GM19035 (cell line): ENCODE data around the gene TIMM10.

Experiments used
- ATAC-seq: cut with Tn5 transposase; IDR thresholded peaks from one replicate; pipeline ENCODE4 v1.9.1; 2021; ENCODE audit not compliant: unreplicated experiment

Gene TIMM10

DNA sequence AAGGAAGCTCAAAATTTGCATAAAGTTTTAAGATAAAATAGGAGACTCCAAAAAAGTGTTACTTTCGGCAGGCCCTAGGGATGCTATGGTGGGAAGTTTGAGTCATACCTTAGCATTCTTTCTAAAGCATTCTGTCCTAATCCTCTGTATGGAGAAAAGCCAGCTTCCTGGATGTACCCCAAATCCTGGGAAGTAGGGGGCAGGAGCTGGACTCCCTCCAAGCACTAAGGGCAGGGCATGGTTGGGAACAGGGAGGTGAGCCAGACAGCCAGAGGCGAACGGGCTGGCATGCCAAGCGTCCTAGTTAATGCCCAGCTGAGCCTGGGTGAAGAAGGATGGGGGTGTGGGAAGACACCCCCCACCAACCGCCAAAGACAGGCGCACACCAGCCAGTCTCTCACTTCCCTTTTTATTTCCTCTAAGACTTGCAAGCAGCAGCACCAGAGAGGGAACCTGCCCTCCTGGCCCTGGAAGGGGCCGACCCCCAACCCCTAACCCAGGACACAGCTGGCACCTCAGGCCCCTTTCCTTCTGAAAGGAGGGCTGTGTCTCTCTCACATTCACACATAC is 46.3 kb downstream of the TIMM10 start:
- no peak for ATAC-seq

DNA sequence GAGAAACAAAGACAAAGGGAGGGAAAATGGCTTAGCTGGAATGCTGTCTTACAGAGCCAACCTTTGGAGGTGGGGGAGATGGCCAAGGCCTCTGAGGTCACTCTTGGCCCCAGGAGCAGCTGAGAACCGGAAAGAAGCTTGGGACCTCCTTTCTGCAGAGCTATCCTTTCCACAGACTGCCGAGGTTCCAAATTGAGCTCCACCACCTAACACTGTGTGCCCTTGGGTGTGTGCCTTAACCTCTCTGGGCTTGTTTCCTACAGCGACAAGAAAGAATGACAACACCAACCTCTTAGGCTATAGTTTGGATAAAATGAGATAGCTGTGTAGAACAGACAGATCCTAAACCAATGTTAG is 47.0 kb downstream of the TIMM10 start:
- ATAC-seq = no peak

DNA sequence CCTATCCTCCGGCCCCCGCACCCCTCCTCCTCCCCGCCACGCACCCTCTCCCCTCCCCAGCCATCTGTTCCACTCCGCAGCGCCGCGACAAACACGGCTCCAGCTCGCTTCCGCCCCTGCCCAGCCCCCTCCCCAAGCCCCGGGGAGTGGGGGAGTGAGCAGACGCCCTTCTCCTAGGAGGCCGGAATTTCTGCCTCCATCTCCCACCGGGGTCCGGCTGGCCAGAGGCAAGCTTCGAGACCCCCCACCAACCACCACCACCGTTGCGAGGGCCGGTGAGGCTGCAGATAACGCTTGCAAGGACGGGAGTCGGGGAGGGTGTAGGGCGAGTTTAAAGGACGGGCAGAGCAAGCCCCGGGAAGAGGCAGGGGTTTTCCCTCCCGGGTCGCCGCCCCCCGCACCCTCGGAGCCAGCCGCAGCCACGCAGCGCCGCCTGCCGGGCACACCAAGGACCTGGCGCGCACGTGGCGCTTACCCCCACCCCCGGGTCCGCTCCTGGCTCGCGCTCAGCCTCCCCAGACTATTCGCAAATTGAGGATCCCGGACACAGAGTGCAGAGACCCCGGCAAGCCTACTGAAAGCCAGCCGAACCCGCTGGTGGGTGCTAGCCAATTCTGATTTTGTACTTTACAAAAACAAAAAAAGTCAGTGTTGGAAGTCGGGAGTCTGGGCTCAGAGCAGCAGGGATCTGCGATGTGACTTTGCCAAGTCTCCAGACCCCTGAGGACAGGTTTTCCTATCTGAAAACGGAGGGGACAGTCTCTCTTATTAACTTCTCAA is 47.6 kb downstream of the TIMM10 start:
- no peak for ATAC-seq

DNA sequence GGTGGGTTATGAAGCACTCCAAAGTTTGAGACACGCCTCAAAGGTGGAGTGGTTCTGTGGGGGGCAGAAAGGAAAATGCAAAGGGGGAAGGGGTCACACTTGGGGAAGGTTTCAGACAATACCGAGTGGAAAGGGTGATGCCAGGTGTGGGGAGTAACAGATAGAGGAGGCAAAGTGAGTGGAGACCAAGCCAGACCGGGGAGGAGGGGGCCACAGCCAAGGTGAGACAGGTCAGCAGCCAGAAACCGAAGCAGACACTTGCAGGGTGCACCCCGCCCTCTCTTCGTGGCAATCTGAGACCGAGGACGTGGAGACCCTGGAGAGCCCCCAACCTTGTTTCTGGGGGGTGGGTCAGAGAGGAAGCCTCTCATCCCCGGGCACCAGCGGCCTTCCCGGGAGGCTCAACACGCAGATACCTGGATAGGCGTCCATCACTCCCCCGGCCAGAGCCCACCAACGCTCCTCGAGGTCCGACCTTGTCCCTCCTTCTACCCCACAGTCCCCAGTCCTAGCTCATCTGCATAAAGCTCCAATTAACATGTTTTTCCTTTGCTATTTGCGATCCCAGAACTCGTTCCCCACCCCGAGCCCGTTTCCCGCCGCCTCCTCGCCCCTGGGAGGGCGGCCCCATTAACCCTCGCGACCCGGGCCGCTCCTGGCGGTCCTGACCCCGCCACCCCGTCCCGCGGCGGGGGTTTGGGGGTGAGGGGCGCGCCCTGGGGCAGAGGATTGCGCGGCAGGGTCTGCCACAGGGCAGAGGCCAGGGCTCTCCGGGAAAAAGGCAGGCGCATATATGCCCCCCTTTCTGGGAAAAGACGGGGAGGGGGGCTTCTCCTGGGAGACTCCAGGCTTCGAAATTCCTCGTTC is 48.4 kb downstream of the TIMM10 start:
- ATAC-seq = no peak

DNA sequence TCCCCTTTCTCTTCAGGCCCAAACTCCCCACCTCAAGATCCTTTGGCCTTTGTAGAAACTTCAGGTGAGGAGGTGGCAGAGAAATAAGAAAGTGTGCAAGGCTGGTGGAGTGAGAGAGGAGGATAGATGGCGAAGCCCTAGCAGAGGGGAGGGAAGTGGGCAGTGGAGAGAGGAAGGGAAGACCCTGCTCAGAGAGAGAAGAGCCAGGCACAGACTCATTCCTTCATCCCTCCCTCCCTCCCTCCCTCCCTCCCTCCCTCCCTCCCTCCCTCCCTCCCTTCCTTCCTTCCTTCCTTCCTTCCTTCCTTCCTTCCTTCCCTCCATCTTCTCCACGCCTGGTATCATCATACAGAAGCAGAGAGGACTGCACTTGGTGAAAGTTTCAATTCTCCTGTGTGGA is 49.2 kb downstream of the TIMM10 start:
- ATAC-seq = no peak

DNA sequence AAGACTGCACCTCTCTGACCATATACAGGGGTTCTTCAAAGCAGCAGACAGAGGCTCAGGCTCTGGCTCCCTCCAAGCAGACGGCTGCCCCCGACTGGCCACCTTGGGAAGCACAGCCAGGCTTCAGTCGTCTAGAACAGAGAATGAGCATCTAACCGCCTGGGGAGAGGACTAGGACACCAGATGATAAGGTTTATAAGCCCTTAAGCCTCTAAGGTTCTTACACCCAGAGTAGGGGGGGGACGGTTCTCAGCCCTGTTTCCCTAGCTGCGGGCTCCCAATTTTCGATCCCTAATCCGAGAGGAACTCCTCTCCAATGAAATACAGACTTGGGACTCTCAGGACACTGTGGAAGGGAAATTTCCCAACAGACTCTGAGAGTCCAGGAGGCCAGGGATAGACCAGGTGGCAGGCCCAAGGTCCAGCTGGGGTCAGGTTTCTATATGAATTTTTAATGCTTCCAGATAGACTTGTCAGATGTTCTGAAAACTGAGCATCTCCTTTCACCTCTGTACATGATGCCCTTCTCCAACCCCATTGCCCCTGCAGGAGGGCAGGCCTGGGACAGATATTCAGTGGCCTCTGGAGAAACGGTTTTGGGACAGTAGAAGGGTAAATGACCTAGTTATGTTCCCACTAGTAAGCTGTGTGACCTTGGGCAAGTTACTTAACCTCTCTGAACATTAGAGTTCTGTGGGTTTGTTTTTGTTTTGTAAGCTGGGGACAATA is 50.0 kb downstream of the TIMM10 start:
- no peak for ATAC-seq

DNA sequence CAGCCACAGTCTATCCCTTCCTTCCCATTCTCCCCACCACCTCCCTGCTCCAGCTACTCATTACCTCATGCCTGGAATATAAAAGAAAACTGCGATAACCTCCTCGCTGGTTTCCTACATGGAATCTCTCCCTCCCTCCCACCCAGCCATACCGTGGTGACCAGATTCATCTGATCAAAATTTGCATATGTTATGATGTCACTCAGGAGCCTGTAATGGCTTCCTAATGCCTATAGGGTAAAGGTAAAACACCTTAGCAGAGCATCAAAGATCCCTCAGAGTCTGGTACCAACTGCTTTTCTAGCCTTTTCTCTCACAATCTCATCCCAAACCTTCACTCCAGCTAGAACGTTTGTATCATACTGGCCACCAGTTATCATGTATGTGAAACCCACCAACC is 50.6 kb downstream of the TIMM10 start:
- ATAC-seq = no peak

DNA sequence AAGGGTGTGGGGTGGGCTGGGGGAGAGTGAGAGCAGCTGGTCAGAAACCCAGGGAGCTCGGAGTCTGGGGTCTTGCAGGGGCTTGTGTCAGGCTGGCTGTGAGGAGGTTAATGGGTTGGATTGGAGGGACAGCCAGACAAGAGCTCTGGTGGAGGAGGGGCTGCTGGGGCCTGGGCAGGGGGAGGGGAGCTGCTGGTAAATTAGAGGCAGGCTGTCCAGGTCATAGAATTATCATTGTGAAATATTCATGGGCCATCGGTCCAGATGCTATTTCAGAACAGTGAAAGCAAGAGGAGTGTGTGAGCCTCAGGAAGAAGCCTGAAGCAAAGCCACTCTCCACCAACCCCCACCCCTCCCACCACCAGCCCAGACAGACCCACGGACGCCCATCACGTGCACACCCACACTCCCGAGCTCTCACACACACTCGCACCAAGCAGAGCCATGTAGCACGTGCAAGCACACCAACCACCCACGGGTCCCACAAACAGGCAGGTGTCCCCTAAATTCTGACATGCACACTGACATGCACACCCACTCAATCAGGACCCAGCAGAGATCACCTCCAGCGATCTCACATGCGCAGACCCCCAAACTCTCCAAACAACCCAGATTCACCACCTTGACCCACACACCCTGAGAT is 51.4 kb downstream of the TIMM10 start:
- no peak for ATAC-seq
